WTC11 (cell line): Measurements from ENCODE around the gene FERMT2. TPM values are rescaled to one million over a fixed set of nuclear protein-coding genes. Genes with fewer than 3 reads are reported as not detected.

ENCODE experiments used
- ATAC-seq: fragments of 200-7000 bp; cut with Tn5 transposase; 2 replicates; pipeline ENCODE4 v1.10.0; 2021; ENCODE audit warnings: mild to moderate bottlenecking, moderate library complexity
- CTCF ChIA-PET: fragments of 300-600 bp; sonication (Branson Sonifier 250); formaldehyde crosslinking; loops from one replicate; lab custom pipeline; 2021; ENCODE audit warnings: antibody characterized with exemption; lab: Charles Lee
- POLR2A ChIA-PET: fragments of 350-600 bp; sonication (Branson Sonifier 250); formaldehyde crosslinking; loops from one replicate; lab custom pipeline; 2021; ENCODE audit warnings: antibody characterized with exemption; lab: Charles Lee
- DNase-seq: peaks from one replicate; pipeline ENCODE4 v3.0.0; 2021; ENCODE audit warnings: low spot score
- H3K27ac Mint-ChIP-seq: 2 replicates; pipeline ENCODE4 v1.8.0; 2021; ENCODE audit warnings: mixed read lengths
- H3K27me3 Mint-ChIP-seq: 2 replicates; pipeline ENCODE4 v1.8.0; 2021; ENCODE audit warnings: low read depth, mild to moderate bottlenecking, moderate library complexity, mixed read lengths
- H3K36me3 Mint-ChIP-seq: 2 replicates; pipeline ENCODE4 v1.8.0; 2021; ENCODE audit warnings: mixed read lengths
- H3K4me1 Mint-ChIP-seq: 2 replicates; pipeline ENCODE4 v1.8.0; 2022; ENCODE audit warnings: mixed read lengths
- H3K4me3 Mint-ChIP-seq: 2 replicates; pipeline ENCODE4 v1.8.0; 2021; ENCODE audit warnings: mild to moderate bottlenecking, moderate library complexity, mixed read lengths
- H3K9me3 Mint-ChIP-seq: 2 replicates; pipeline ENCODE4 v1.8.0; 2021; ENCODE audit warnings: mixed read lengths
- FOXP1 ChIP-seq: sonication (generic); formaldehyde crosslinking; IDR thresholded peaks from 2 replicates; pipeline ENCODE4 v1.8.0; 2022; ENCODE audit warnings: missing genetic modification reagents, mild to moderate bottlenecking, moderate library complexity, borderline replicate concordance
- MLX ChIP-seq: sonication (generic); formaldehyde crosslinking; IDR thresholded peaks from 2 replicates; pipeline ENCODE4 v1.8.1; 2023; ENCODE audit warnings: mild to moderate bottlenecking, missing genetic modification reagents, moderate library complexity
- MXD4 ChIP-seq: fragments of 250-450 bp; sonication (Bioruptor Pico); IDR thresholded peaks from 2 replicates; pipeline ENCODE4 v1.8.0; 2021; ENCODE audit warnings: mild to moderate bottlenecking, moderate library complexity, borderline replicate concordance
- RORB ChIP-seq: fragments of 250-450 bp; sonication (Bioruptor Pico); IDR thresholded peaks from 2 replicates; pipeline ENCODE4 v1.9.0; 2021; ENCODE audit warnings: mild to moderate bottlenecking
- SOX15 ChIP-seq: fragments of 250-450 bp; sonication (Bioruptor Pico); IDR thresholded peaks from 2 replicates; pipeline ENCODE4 v1.9.0; 2021; ENCODE audit warnings: mild to moderate bottlenecking
- TEAD1 ChIP-seq: sonication (generic); formaldehyde crosslinking; IDR thresholded peaks from 2 replicates; pipeline ENCODE4 v1.8.0; 2022; ENCODE audit warnings: mild to moderate bottlenecking, missing genetic modification reagents
- TEAD4 ChIP-seq: sonication (generic); formaldehyde crosslinking; IDR thresholded peaks from 2 replicates; pipeline ENCODE4 v1.8.0; 2022; ENCODE audit warnings: mild to moderate bottlenecking, missing genetic modification reagents
- ZMAT4 ChIP-seq: fragments of 250-450 bp; sonication (Bioruptor Pico); IDR thresholded peaks from 2 replicates; pipeline ENCODE4 v1.9.0; 2021; ENCODE audit warnings: mild to moderate bottlenecking
- ZNF219 ChIP-seq: sonication (generic); formaldehyde crosslinking; IDR thresholded peaks from 2 replicates; pipeline ENCODE4 v1.8.0; 2023; ENCODE audit warnings: missing genetic modification reagents, mild to moderate bottlenecking, borderline replicate concordance
- ZNF232 ChIP-seq: sonication (generic); formaldehyde crosslinking; IDR thresholded peaks from 2 replicates; pipeline ENCODE4 v1.8.0; 2022; ENCODE audit warnings: mild to moderate bottlenecking, missing genetic modification reagents
- ZNF263 ChIP-seq: sonication (generic); formaldehyde crosslinking; IDR thresholded peaks from 2 replicates; pipeline ENCODE4 v1.8.1; 2022; ENCODE audit warnings: low read depth, mild to moderate bottlenecking, moderate library complexity, missing genetic modification reagents
- ZNF671 ChIP-seq: fragments of 250-450 bp; sonication (Bioruptor Pico); IDR thresholded peaks from 2 replicates; pipeline ENCODE4 v1.8.0; 2021; ENCODE audit warnings: mild to moderate bottlenecking
- total RNA-seq: library from RNA; stranded (reverse); gene quantifications from 3 replicates; pipeline ENCODE4 v1.2.3, GENCODE V29; 2021
- TF ChIP-seq, protein P1 (sequence below): sonication (generic); formaldehyde crosslinking; IDR thresholded peaks from 2 replicates; pipeline ENCODE4 v1.8.0; 2022; ENCODE audit warnings: mild to moderate bottlenecking, missing genetic modification reagents
- TF ChIP-seq, protein P2 (sequence below): sonication (generic); formaldehyde crosslinking; IDR thresholded peaks from 2 replicates; pipeline ENCODE4 v1.8.0; 2022; ENCODE audit warnings: mild to moderate bottlenecking, missing genetic modification reagents
- TF ChIP-seq, protein P3 (sequence below): fragments of 250-450 bp; sonication (Bioruptor Pico); IDR thresholded peaks from 2 replicates; pipeline ENCODE4 v2.1.2; 2022; ENCODE audit warnings: mild to moderate bottlenecking, moderate library complexity

Gene FERMT2
- total RNA-seq, 1 experiment from 2014 or later, result 92.8 TPM

DNA sequence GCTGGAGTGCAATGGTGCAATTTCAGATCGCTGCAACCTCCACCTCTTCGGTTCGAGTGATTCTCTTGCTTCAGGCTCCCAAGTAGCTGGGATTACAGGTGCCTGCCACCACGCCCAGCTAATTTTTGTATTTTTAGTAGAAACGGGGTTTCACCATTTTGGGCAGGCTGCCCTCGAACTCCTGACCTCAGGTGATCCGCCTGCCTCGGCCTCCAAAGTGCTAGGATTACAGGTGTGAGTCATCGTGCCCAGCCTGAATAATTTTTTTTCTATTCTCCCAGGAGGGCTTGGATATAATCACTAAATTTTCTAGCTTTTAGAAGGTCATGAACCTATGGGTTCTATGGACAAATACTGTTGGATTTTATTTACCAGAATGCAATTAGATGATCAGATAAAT is 114.8 kb downstream of the FERMT2 start (continued):
- TF ChIP-seq, protein P1, sequence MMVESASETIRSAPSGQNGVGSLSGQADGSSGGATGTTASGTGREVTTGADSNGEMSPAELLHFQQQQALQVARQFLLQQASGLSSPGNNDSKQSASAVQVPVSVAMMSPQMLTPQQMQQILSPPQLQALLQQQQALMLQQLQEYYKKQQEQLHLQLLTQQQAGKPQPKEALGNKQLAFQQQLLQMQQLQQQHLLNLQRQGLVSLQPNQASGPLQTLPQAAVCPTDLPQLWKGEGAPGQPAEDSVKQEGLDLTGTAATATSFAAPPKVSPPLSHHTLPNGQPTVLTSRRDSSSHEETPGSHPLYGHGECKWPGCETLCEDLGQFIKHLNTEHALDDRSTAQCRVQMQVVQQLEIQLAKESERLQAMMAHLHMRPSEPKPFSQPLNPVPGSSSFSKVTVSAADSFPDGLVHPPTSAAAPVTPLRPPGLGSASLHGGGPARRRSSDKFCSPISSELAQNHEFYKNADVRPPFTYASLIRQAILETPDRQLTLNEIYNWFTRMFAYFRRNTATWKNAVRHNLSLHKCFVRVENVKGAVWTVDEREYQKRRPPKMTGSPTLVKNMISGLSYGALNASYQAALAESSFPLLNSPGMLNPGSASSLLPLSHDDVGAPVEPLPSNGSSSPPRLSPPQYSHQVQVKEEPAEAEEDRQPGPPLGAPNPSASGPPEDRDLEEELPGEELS (CRISPR knock-in tag), result no peak

- DNase-seq, result no peak
- Mint-ChIP-seq H3K9me3 (peaks cover 4% of the 10 kb centered on the region; the same call in 1 of the 2 replicates), H3K4me1 (peaks cover 51% of the 10 kb centered on the region), H3K36me3 (no peaks in the 10 kb centered on the region), H3K27me3 (no peaks in the 10 kb centered on the region), H3K4me3 (no peak overlapping the region)
- POLR2A ChIA-PET, result interaction anchor here (0.7 kb wide), 1 partner anchor 16 kb away, joined by 4 read pairs; no protein-coding TSS in a partner anchor
- TF ChIP-seq TEAD1 (CRISPR knock-in tag) (0 out of 2 replicates have a peak, but pooled peaks have one; percentile 29), FOXP1 (CRISPR knock-in tag) (no peak)
- TF ChIP-seq, all 79 proteins: peak for 1
- H3K27ac Mint-ChIP-seq, result peak overlapping the region; percentile 63
- CTCF ChIA-PET, result no interaction called here
- ATAC-seq, result peak; percentile 72
Observed at GRCh38 chr14:52835122-52835903, 115.5 kb downstream of the FERMT2 start.

GRCh38 chr14:52834440-52834842 is 116.4 kb downstream of the FERMT2 start:
- no peak for DNase-seq
- no peaks in the 10 kb centered on the region for H3K9me3 Mint-ChIP-seq
- no peak overlapping the region for H3K27ac Mint-ChIP-seq
- no peak for ATAC-seq
- no peak overlapping the region for H3K4me3 Mint-ChIP-seq
- H3K36me3 Mint-ChIP-seq, result no peaks in the 10 kb centered on the region
- POLR2A ChIA-PET, result interaction anchor here (0.6 to 0.7 kb wide), 3 partner anchors 10 to 684 kb away, joined by 3 to 4 read pairs (median 3); no protein-coding TSS in a partner anchor
- peaks cover 55% of the 10 kb centered on the region for H3K4me1 Mint-ChIP-seq
- CTCF ChIA-PET, result interaction anchor here (1.0 to 1.2 kb wide), 2 partner anchors 11 to 13 kb away, joined by 3 to 4 read pairs; no protein-coding TSS in a partner anchor
- TF ChIP-seq ZNF671 (CRISPR knock-in tag) (no peak), ZNF263 (no peak), ZMAT4 (CRISPR knock-in tag) (no peak), MLX (CRISPR knock-in tag) (no peak), MXD4 (CRISPR knock-in tag) (no peak), SOX15 (CRISPR knock-in tag) (no peak), TEAD4 (CRISPR knock-in tag) (no peak), ZNF219 (no peak), ZNF232 (CRISPR knock-in tag) (no peak), RORB (CRISPR knock-in tag) (no peak)
- TF ChIP-seq, protein P2, sequence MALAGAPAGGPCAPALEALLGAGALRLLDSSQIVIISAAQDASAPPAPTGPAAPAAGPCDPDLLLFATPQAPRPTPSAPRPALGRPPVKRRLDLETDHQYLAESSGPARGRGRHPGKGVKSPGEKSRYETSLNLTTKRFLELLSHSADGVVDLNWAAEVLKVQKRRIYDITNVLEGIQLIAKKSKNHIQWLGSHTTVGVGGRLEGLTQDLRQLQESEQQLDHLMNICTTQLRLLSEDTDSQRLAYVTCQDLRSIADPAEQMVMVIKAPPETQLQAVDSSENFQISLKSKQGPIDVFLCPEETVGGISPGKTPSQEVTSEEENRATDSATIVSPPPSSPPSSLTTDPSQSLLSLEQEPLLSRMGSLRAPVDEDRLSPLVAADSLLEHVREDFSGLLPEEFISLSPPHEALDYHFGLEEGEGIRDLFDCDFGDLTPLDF (CRISPR knock-in tag), result no peak
- TF ChIP-seq, protein P3, sequence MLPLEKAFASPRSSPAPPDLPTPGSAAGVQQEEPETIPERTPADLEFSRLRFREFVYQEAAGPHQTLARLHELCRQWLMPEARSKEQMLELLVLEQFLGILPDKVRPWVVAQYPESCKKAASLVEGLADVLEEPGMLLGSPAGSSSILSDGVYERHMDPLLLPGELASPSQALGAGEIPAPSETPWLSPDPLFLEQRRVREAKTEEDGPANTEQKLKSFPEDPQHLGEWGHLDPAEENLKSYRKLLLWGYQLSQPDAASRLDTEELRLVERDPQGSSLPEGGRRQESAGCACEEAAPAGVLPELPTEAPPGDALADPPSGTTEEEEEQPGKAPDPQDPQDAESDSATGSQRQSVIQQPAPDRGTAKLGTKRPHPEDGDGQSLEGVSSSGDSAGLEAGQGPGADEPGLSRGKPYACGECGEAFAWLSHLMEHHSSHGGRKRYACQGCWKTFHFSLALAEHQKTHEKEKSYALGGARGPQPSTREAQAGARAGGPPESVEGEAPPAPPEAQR (CRISPR knock-in tag), result no peak
- TF ChIP-seq, all 79 proteins: peak for 0
- H3K27me3 Mint-ChIP-seq, result no peaks in the 10 kb centered on the region
